GM18870 (cell line): ENCODE results near the gene FGF7.
"Not testable (repeated sequence)": the region's sequence is repeated elsewhere in the genome, so short reads cannot be mapped to it uniquely, and the experiment has no call there.

Experiments used
- ATAC-seq: cut with Tn5 transposase; IDR thresholded peaks from one replicate; pipeline ENCODE4 v1.9.1; 2021; ENCODE audit warnings: moderate library complexity; ENCODE audit not compliant: unreplicated experiment

Gene FGF7

DNA sequence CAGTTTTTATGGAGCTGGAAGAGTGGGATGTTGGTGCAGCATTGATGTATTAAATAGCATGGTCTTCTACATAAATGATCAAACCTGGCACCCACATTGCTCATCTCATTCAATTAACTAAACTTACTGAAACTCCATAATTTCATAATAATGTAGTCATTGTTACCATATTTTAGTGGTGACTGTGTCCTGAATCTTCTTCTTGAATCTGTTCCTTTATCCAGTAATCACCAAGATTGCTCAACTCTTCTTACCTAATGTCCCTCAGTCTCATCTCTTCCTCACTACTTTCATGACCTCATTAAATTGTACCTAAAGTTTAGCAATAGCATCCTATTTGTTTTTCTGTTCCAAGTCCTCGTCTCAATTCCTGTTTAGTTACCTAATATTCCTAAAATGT lies 69.8 kb downstream of the FGF7 start:
- ATAC-seq, result no peak

DNA sequence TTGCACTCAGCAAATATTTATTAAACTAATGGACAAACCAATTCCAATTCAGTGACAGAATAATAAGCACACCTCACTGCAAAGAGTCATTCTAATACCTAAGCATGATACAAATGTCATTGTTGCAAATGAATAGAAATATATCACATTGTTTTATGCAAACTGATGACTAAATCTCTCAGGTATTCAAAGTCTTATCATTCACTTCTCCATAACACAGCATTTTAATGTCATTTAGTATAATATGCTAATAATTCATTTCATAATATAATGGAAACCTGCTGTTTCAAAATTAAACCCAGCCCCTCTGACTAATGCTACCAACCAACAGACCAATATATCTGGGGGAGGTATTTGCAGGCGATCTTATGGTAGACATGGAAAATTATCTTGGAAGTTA lies 71.8 kb downstream of the FGF7 start:
- ATAC-seq, result no peak

DNA sequence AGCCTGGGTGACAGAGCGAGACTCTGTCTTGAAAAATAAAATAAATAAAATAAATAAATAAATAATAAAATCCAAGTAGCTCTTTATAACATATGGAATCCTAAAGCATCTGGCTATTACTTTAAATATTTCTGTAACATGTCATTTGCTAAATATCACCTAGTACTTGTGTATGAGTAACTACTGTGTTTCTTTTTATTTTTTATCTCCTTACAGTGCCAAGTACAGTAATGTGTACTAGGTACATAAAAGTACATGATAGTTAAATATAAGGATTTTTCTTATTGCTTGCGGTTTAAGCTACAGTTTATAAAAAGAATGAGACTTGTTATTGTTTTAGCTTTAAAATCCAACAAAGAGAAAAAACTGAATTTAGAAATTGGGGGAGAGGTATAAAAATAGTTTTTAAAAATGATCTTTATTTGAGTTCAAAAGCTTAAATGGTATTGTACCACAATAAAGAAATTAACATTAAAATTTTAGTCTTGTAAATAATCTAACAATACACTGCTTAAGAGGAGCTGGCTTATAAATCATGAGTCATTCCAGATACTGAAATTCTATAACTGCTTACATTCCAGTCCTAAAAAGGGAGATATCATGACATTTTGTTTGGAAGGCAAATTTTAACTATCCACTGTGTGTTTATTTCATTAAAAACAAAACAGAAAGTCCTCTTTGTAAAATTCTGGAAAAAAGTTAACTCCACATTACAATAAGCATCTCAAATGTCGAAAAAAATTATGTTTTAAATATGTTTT lies 73.1 kb downstream of the FGF7 start:
- ATAC-seq, result no peak

DNA sequence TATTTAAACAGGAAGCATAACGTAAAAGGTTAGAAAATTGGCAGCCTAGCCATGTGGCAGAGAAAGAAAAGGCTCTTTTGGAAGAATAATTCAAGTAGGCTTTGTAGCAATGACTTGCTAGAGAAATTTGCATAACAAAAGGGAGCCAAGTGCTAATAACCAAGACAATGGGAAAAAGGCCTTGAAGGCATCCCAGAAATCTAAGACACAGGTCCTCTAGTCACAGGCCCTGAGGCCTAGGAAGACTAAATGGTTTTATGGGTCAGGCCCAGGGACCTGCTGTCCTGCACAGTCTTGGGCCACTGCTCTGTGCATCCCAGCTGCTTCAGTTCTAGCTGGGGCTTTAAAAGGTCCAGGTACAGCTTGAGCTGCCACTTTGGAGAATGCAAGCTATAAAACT lies 78.5 kb downstream of the FGF7 start:
- ATAC-seq, result no peak

DNA sequence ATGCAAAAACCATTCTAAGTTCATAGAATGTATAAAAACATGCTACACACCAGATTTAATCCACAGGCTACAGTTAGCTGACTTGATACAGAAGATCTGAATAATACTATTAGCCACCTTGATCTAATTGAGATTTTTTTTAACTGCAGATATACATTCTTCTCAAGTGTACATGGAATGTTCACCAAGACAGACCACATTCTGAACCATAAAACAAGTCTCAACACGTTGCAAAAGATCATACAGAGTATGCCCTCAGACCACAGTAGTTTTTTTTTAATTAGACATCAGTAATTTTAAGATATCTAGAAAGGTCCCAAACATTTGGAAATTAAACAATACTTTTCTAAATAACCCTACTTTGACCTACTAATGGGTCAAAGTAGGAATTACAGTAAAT lies 83.3 kb downstream of the FGF7 start:
- ATAC-seq, result no peak

DNA sequence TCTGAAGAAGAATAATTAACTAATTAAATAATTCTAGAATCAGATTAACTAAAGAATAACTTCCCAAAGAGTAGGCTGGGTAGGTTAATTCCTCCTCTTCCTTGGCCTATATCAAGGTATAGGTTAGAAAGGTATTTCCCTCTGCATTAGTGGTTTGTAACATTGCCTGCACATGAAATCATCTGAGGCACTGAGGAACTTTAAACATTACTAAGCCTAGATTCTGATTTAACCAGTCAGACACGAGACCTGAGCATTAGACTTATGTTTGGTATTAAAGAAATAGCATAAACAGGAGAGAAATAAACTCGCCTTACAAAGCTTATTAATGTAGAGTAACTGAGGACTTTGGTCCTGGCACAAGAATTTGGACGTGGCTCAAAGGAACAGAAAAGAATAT lies 84.2 kb downstream of the FGF7 start:
- no peak for ATAC-seq

DNA sequence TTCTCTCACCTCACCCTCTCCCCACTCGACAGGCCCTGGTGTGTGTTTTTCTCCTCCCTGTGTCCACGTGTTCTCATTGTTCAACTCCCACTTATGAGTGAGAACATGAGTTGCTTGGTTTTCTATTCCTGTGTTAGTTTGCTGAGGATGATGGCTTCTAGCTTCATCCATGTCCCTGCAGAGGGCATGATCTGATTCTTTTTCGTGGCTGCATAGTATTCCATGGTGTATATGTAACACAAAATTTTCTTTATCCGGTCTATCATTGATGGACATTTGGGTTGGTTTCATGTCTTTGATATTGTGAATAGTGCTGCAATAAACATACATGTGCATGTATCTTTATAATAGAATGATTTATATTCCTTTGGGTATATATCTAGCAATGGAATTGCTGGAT lies 89.7 kb downstream of the FGF7 start:
- ATAC-seq, result not testable (repeated sequence)

DNA sequence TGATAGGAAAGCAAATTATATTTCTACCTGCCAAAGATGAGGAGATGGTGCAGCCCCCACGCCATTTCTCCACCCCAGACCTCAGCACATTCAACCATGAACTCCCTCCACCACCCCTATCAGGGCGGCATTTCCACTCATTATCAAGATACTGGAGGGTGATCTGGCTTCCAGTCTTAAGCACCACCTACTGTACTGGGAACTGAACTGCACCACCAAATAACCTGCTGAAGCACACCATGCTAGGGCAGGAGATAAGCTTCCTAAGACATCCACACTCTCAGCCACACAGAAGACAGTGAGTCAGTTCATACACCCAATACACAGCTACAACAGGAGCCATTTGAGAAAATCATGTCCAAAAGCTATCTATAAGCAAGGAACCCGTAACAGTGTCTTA lies 98.8 kb downstream of the FGF7 start:
- no peak for ATAC-seq

DNA sequence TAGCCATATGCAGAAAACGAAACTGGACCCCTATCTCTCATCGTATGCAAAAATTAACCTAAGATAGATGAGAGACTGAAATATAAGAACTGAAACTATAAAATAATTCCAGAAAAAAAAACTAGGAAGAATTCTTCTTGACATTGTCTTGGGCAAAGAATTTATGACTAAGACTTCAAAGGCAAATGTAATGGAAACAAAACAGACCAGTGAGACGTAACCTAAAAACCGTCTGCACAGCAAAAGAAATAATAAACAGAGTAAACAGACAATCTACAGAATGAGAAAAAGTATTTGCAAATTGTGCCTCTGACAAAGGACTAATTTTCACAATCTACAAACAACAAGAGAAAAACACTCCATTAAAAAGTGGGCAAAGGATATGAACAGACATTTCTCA lies 105.2 kb downstream of the FGF7 start:
- ATAC-seq, result no peak

DNA sequence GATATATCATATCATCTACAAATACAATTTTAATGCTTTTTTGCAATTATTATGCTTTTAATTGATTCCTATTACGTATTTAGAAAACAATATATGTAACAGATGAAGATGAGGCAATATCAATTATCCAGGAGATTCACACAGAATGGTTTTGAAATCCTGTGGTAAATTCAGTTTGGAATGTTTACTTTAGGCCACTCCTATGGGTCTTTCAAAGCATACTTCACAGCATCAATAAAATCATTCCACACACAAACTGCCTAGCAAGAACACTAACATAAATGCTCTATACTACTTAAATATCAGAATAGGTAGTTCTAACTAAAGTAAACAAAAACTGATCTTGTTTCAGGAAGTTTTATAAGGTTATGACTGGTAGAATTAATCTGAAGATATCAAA lies 107.0 kb downstream of the FGF7 start:
- no peak for ATAC-seq
